ENCODE measurements around the gene TOP3A.
"Not testable (repeated sequence)": the region's sequence is repeated elsewhere in the genome, so short reads cannot be mapped to it uniquely, and the experiment has no call there.

Gene TOP3A, protein sequence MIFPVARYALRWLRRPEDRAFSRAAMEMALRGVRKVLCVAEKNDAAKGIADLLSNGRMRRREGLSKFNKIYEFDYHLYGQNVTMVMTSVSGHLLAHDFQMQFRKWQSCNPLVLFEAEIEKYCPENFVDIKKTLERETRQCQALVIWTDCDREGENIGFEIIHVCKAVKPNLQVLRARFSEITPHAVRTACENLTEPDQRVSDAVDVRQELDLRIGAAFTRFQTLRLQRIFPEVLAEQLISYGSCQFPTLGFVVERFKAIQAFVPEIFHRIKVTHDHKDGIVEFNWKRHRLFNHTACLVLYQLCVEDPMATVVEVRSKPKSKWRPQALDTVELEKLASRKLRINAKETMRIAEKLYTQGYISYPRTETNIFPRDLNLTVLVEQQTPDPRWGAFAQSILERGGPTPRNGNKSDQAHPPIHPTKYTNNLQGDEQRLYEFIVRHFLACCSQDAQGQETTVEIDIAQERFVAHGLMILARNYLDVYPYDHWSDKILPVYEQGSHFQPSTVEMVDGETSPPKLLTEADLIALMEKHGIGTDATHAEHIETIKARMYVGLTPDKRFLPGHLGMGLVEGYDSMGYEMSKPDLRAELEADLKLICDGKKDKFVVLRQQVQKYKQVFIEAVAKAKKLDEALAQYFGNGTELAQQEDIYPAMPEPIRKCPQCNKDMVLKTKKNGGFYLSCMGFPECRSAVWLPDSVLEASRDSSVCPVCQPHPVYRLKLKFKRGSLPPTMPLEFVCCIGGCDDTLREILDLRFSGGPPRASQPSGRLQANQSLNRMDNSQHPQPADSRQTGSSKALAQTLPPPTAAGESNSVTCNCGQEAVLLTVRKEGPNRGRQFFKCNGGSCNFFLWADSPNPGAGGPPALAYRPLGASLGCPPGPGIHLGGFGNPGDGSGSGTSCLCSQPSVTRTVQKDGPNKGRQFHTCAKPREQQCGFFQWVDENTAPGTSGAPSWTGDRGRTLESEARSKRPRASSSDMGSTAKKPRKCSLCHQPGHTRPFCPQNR

GRCh38 chr17:18314731-18315561, at the start of gene TOP3A, which contains the start of gene SMCR8:
Gene TOP3A, minus strand, starts transcription at chr17:18314994. Its CDS starts 216 bp downstream, at chr17:18314778.
Gene SMCR8, plus strand, starts transcription at chr17:18315293. Its CDS starts 497 bp downstream, at chr17:18315790.
- DNase-seq = peak; percentile 98

- no peak for DNase-seq
These were observed 49.4 kb upstream of the TOP3A start for GRCh38 chr17:18364166-18364565.

GRCh38 chr17:18363101-18364049, 48.6 kb upstream of the TOP3A start, which contains the start of gene SHMT1:
Gene SHMT1, minus strand, starts transcription at chr17:18363550. Its CDS starts 7,569 bp downstream, at chr17:18355981.
- DNase-seq = peak; percentile 86

DNA sequence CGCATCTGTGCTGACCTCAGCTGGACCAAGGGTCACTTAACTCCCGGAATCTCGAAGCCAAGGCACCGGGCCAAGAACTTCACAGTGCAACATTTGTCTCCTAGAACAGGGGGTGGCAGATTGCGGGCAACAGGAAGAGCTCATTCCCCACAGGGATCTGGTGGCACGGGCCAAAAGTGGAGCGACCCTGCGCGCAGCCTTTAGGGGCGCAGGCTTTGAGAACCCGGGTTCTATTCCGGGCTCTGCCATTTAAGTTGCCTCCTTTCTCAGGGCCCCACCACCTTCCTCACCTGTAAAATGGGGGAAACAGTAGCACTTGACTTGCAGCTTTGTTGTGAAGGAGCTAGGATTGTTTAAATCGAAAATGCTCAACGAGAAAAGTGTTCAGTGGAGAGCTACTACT, 47.9 kb upstream of the TOP3A start:
- DNase-seq = no peak

GRCh38 chr17:18361837-18362697, 47.3 kb upstream of the TOP3A start:
- no peak for DNase-seq

- no peak for DNase-seq
These were observed 45.7 kb upstream of the TOP3A start for GRCh38 chr17:18360518-18360917.

GRCh38 chr17:18356624-18357023, 41.8 kb upstream of the TOP3A start:
- peak; percentile 72 for DNase-seq

DNA sequence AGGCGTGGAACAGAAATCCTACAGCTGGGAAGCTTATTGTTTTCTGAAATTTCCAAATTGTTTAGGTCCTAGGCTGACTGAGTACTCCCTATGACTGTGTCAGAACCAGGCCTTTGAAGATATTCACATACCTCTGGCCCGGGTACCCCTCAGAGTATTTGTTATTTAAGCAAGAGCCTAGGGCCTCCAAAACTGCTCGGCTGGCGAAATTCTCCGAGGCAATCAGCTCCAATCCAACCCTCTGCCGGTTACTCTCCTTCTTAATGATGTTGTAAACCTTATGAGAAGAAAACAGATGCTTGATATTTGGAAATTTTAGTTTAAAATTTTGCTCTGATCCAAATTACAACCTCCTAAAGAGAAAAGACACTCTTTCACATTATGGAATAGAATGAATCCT, 38.7 kb upstream of the TOP3A start:
- no peak for DNase-seq

- no peak for DNase-seq
These were observed 29.2 kb upstream of the TOP3A start for GRCh38 chr17:18344021-18344420.

DNA sequence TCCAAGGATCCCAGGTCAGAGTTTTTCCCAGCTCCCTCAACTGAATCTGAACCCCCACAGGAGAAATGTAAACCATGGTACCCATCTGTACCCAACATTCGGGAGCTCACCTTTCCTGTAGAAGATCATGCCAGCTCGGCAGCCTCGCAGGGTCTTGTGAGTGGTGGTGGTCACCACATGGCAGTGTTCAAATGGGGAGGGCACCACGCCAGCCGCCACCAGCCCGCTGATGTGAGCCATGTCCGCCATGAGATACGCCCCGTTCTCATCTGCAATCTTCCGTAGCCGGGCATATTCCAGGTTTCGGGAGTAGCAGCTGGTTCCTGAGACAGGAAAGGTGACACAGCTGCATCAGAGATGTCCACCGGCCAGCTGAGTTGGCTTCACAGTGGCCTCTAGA, 25.1 kb upstream of the TOP3A start:
- no peak for DNase-seq

DNA sequence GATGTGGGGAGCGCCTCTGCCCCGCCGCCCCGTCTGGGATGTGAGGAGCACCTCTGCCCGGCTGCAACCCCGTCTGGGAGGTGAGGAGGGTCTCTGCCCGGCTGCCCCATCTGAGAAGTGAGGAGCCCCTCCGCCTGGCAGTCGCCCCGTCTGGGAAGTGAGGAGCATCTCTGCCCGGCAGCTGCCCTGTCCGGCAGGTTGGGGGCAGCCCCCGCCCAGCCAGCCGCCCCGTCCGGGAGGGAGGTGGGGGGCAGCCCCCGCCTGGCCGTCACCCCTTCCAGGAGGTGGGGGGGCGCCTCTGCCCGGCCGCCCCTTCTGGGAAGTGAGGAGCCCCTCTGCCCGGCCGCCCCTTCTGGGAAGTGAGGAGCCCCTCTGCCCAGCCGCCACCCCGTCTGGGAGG, 23.4 kb upstream of the TOP3A start:
- DNase-seq = not testable (repeated sequence)

- DNase-seq = no peak
These were observed 18.2 kb upstream of the TOP3A start for GRCh38 chr17:18332909-18333489.

DNA sequence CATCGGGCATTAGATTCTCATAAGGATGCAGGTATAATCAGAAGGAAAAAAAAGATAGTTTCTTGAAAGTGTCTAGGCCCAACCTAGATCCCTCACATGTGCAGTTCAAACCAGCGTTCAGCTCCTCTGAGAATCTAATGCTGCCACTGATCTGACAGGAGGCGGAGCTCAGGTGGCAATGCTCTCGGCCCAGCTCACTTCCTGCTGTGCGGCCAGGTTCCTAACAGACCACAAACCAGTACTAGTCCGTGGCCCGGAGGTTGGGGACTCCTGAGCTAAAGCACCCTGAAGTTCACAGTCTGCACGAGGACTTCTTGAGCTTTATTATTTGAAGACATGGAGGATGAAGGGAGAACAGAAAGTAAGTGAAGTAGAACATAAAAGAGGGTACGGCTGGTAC, 17.1 kb upstream of the TOP3A start:
- no peak for DNase-seq

DNA sequence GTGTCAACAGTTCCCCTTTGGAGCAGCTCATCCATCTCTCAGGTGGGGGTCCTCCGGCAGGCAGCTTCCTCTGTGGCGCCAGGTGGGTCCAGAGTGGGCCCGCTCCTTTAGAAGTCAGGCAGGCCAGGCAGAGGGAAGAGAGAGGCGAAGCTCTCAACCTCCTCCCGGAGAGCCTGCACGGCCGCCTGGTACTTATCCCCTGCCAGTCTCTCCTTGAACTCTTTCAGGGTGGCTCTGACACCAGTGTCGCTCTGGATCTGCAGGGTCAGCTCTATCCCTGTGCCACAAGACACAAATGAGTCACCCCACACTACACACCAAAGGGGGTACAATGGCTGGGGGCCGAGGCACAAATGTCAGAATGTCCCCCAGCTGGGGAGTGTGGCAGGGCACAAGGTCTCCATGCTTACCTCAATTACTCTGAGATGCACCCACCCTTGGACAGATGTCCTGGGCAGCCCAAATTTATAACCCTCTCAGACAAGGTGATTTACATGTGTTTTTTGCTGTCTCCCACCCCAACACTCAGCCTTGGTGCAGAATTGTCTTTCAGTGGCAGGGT, 13.9 kb upstream of the TOP3A start:
- DNase-seq = no peak

GRCh38 chr17:18327556-18327955, 12.8 kb upstream of the TOP3A start:
- no peak for DNase-seq

DNA sequence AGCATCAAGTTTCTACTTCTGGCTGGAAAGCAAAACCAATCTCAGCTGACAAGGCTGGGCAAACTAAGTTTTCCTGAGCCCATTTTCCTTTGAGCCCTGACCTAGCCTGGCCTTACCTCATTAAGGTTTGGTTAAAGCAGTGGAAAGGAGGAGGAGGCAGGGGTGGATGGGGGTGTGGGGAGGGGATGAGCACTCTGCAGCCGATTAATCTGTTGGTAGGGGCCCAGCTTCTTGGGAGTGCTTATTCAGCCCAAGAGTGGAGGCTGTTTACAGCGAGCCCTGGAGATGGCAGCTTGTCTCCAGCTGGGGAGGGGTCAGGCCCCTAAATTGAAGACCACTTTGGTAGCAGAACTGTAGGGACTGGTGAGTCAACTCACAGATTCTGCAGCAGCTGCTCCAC, 12.3 kb upstream of the TOP3A start:
- DNase-seq = no peak

- DNase-seq = no peak
These were observed 11.8 kb upstream of the TOP3A start for GRCh38 chr17:18326572-18326971.

DNA sequence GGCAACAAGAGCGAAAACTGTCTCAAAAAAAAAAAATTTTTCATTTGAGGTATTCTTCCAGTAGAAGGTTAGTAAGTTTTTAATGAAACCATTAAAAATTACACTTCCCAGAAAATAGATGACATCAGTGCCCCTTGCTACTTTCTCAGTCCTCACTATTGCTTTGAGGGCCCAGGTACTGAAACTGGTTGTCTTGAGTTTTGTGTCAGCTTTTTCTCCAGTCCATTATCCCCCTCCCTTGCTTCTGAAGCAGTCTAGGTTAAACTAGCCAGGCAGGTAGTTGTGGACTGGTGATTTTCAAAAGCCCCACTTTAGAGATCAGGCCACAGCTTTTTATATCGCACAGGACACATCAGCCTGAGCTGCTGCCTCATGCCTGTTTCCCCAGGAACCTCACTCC, 11.2 kb upstream of the TOP3A start:
- no peak for DNase-seq
